Fibroblast of the aortic adventitia (primary cell): Measurements from ENCODE around the gene GAK. TPM values are rescaled to one million over a fixed set of nuclear protein-coding genes. Genes with fewer than 3 reads are reported as not detected.
A peak's percentile ranks its signal among the peaks of the same experiment; 100 is the strongest.
"Not testable (repeated sequence)": the region's sequence is repeated elsewhere in the genome, so short reads cannot be mapped to it uniquely, and the experiment has no call there.

Experiments
- DNase-seq: peaks from one replicate; pipeline ENCODE4 v3.0.0-alpha.2; 2010; ENCODE audit warnings: low read depth
- H3K4me3 ChIP-seq: 2 replicates; pipeline ENCODE4 v1.5.1; 2011; ENCODE audit warnings: low read depth, mild to moderate bottlenecking, control low read depth, low read length, moderate library complexity
- CTCF ChIP-seq: IDR thresholded peaks from 2 replicates; pipeline ENCODE4 v1.5.1; 2011; ENCODE audit warnings: mild to moderate bottlenecking, low read length, control low read depth, inconsistent platforms; ENCODE audit not compliant: insufficient read depth
- total RNA-seq: library from RNA; depleted of rRNA; stranded (reverse); fragments of >200 nt; gene quantifications from 2 replicates; pipeline ENCODE4 v1.2.3, GENCODE V29; 2012; ENCODE audit warnings: low replicate concordance

The GAK gene
- 49.4 and 66.9 TPM in 2 replicates for total RNA-seq

DNA sequence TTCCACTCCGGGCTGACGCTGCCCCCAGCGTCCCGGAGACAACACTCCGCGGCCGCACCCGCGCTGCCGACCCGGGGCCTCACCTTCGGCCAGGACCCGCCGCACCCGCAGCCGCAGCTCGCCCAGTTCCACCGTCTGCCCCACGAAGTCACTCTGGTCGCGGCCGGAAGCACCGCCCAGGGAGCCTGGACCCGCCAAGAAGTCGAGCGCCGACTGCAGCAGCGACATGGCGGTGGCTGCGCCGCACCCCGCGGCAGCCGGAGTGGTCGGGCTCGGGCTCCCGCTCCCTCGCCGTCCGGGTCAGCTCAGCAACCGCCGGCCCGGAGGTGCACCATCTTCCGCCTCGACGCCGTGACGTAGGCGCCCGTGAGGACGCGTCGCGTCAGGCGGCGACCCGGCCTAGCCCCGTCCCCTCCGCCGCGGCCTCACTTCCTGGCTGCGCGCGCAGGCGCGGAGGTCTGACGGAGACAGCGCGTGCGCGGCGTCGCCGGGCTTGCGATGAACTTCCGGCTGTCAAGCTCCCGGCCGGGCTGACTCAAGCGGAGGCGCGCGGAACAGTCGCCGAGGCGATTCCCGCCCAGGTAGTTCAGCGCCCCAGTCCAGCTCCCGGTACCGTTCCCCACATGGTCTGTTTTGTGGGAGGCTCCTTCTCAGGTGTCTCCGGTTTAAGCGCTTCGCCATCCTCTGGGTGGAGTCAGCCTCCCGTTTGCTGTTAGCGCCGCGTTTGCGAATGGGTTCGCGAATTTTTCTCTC is at the start of gene GAK, which contains the start of gene TMEM175:
Gene GAK (minus strand): TSS at position 357 of the 753 bp plus-strand sequence. CDS start 129 bp downstream, at position 228.
Gene TMEM175 (plus strand): TSS at position 501 of the 753 bp plus-strand sequence. CDS start 15,280 bp downstream, outside the sequence.
- peak; percentile 93 for DNase-seq
- TF ChIP-seq CTCF = no peak
- H3K4me3 ChIP-seq = peak within 1 kb of the TSS; percentile 99

DNA sequence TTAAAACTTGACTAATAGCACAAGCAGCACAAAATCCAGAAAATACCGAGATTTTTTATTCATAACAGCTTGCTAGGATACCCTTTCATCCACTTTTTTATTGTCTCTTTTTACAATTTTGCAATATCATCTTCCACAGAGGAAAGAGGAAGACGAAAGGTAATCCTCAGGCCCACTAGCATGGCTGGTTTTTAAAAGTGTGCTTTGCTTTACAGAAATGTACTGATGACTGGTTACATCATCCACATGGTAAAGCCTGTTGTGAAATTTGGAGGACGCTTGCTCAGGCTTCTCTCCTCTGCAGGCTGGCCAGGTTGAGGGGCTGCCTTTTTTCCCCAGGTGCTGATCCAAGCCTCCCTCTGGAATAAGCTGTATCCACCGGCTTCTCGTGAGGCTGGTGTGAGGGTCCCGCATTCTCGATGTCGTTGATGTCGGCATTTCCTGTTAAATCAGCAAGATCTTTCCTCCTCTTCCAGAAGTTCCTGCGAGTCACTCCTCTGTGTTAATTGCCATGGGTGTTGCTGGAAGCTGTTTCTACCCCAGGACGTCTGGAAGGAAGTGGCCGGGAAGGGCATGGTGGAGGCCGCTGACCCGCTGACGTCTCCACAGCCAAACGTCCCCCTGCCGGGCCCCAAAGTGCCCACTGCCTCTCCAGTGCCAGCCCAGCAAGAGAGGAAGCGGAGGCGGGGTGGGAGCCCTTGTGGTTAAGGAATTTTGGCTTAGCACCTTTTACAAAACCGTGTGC is 47.0 kb upstream of the GAK start:
- peak; percentile 48 for DNase-seq
- TF ChIP-seq CTCF = no peak
- no peak overlapping the region for H3K4me3 ChIP-seq

DNA sequence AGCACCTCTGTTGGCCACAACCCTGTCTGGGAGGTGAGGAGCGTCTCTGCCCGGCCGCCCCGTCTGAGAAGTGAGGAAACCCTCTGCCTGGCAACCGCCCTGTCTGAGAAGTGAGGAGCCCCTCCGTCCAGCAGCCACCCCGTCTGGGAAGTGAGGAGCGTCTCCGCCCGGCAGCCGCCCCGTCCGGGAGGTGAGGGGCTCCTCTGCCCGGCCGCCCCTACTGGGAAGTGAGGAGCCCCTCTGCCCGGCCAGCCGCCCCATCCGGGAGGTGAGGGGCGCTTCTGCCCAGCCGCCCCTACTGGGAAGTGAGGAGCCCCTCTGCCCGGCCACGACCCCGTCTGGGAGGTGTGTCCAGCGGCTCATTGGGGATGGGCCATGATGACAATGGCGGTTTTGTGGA is 43.9 kb upstream of the GAK start:
- DNase-seq, H3K4me3 ChIP-seq: not testable (repeated sequence)

- no peak for DNase-seq
- H3K4me3 ChIP-seq = no peak overlapping the region
- no peak for TF ChIP-seq CTCF
Observed at GRCh38 chr4:974668-975067, 42.6 kb upstream of the GAK start.

GRCh38 chr4:973431-974397 is 41.6 kb upstream of the GAK start, which contains the start of gene DGKQ:
Gene DGKQ (minus strand): TSS chr4:973569. CDS start chr4:973482, 87 bp downstream.
- TF ChIP-seq CTCF = no peak

DNA sequence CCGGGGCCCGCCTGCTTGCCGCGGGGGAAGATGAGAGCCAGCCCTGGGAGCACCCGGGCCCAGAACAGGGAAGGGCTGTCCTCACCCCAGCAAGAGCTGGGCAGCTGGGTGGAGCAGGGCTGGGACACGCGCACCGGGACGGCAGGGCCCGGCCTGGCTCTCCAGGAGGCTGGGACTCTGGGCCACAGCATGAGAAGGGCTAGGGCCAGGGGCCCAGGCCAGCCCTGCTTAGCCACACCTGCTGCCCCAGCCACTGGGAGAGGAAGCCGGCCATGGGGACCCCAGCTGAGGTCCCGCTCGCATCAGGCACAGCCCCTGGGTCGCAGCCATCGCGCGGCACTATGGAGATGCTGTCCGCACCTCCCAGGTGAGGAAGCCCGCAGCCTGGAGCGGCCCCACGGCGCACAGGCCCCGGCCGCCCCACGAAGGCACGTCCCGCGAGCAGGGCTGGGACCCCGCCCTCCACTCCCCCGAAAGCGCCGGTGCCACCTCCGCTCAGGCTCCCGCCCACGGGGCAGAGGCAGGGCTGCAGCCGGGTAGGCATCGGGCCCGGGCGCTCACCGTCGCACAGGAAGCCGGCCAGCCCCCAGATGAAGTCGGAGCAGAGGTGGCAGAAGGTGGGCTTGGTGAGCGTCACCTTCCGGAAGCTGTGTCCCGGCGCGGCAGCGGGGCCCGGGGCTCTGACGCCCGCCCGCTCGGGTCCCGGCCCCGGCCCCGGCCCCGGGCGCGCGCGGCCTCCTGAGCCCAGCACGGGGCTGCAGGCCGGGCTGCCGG is 40.7 kb upstream of the GAK start:
- no peak for TF ChIP-seq CTCF
- peak; percentile 12 for DNase-seq
- peak overlapping the region; percentile 77 for H3K4me3 ChIP-seq

More at GRCh38 chr4:973431-974397, 41.6 kb upstream of the GAK start, which contains the start of gene DGKQ:
- H3K4me3 ChIP-seq = peak within 1 kb of the TSS; percentile 77
- peak; percentile 77 for DNase-seq
